BLaER1 treated with 17β-estradiol and CSF1 and Interleukin-3, amounts not matched to agents 10 nM and 100 nM (cell line): Measurements from ENCODE around the gene LRRC8A.
A peak's percentile ranks its signal among the peaks of the same experiment; 100 is the strongest.

Experiments used
- H3K27ac ChIP-seq, 11 experiments: shearing (Covaris generic); formaldehyde crosslinking; 2 replicates each; pipeline ENCODE4 v1.8.1; 2022
- H3K27me3 ChIP-seq, 11 experiments: shearing (Covaris generic); formaldehyde crosslinking; 2 replicates each; pipeline ENCODE4 v1.8.1; 2022
- H3K36me3 ChIP-seq, 11 experiments: shearing (Covaris generic); formaldehyde crosslinking; 2 replicates each; pipeline ENCODE4 v1.8.1; 2022
- H3K4me1 ChIP-seq, 10 experiments: shearing (Covaris generic); formaldehyde crosslinking; 2 replicates each; pipeline ENCODE4 v1.8.1; 2022
- H3K4me2 ChIP-seq, 11 experiments: shearing (Covaris generic); formaldehyde crosslinking; 2 replicates each; pipeline ENCODE4 v1.8.1; 2022
- H3K4me3 ChIP-seq, 10 experiments: shearing (Covaris generic); formaldehyde crosslinking; 2 replicates each; pipeline ENCODE4 v1.8.1; 2022
- H3K9ac ChIP-seq, 11 experiments: shearing (Covaris generic); formaldehyde crosslinking; 2 replicates each; pipeline ENCODE4 v1.8.1; 2022
- H3K9me3 ChIP-seq, 11 experiments: shearing (Covaris generic); formaldehyde crosslinking; replicated peaks in 1 of 11; 2 replicates each; pipeline ENCODE4 v1.8.1; 2022
- H4K20me1 ChIP-seq, 11 experiments: shearing (Covaris generic); formaldehyde crosslinking; 2 replicates each; pipeline ENCODE4 v1.8.1; 2022
- Cebpa-rat ChIP-seq, 11 experiments: shearing (Covaris generic); IDR thresholded peaks; 2 replicates each; pipeline ENCODE4 v1.8.1; 2022

LRRC8A gene

GRCh38 chr9:128893354-128893753 lies 11.4 kb downstream of the LRRC8A start:
- TF ChIP-seq Cebpa-rat (IDR thresholded peaks at IDR 0.05), result no peak
- no peak overlapping the region for H3K4me3 ChIP-seq
- H3K4me1 ChIP-seq, result peaks cover 12 to 41% (median 23%) of the 10 kb centered on the region in 10 experiments
- peaks cover 58 to 99% (median 92%) of the 10 kb centered on the region in 11 experiments for H3K36me3 ChIP-seq
- H4K20me1 ChIP-seq, result peaks cover 0 to 70% (median 44%) of the 10 kb centered on the region in 11 experiments; a peak in 18 of 22 replicates
- no peak overlapping the region; a peak in 1 of 22 replicates for H3K9ac ChIP-seq
- H3K27me3 ChIP-seq, result no peaks in the 10 kb centered on the region
- H3K4me2 ChIP-seq, result 0 out of 22 replicates have a peak overlapping the region, but pooled peaks of 1 of the 11 experiments have one; percentile 78
- H3K9me3 ChIP-seq, result no peaks in the 10 kb centered on the region
- H3K27ac ChIP-seq, result peak overlapping the region in 2 of 11 experiments; percentile 48 to 62; a peak in 2 of 22 replicates

GRCh38 chr9:128894764-128895163 lies 12.8 kb downstream of the LRRC8A start:
- no peaks in the 10 kb centered on the region for H3K27me3 ChIP-seq
- H3K9ac ChIP-seq, result no peak overlapping the region
- no peaks in the 10 kb centered on the region for H3K9me3 ChIP-seq
- TF ChIP-seq Cebpa-rat (IDR thresholded peaks at IDR 0.05), result no peak
- peaks cover 26 to 52% (median 37%) of the 10 kb centered on the region in 10 experiments for H3K4me1 ChIP-seq
- H4K20me1 ChIP-seq, result peaks cover 0 to 70% (median 36%) of the 10 kb centered on the region in 11 experiments; a peak in 16 of 22 replicates
- peaks cover 53 to 94% (median 86%) of the 10 kb centered on the region in 11 experiments for H3K36me3 ChIP-seq
- H3K27ac ChIP-seq, result no peak overlapping the region
- H3K4me3 ChIP-seq, result no peak overlapping the region
- no peak overlapping the region for H3K4me2 ChIP-seq

DNA sequence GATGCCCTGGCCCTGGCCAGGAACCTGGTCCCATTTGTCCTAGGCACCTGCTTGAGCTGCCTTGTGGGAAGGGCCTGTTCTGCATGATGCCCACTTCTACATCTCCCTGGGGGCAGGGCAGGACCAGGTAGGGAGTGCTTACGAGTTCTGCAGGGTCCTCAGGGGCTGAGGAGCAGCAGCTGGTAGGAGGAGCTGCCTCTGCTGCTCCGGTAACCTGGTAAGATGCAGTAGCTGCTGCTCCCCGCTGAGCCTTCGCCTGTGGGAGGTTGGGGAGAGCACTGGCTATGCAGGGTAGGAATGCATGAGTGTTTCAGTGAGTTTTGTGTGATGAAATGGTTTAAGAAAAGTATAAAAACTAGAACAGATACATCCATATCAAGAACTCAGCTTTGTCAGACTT lies 13.6 kb downstream of the LRRC8A start:
- no peaks in the 10 kb centered on the region for H3K9me3 ChIP-seq
- TF ChIP-seq Cebpa-rat (IDR thresholded peaks at IDR 0.05), result no peak
- no peak overlapping the region for H3K27ac ChIP-seq
- no peaks in the 10 kb centered on the region for H3K27me3 ChIP-seq
- H3K4me3 ChIP-seq, result no peak overlapping the region
- H3K4me2 ChIP-seq, result no peak overlapping the region
- peaks cover 34 to 59% (median 45%) of the 10 kb centered on the region in 10 experiments for H3K4me1 ChIP-seq
- H4K20me1 ChIP-seq, result peaks cover 0 to 71% (median 32%) of the 10 kb centered on the region in 11 experiments; a peak in 16 of 22 replicates
- H3K36me3 ChIP-seq, result peaks cover 53 to 86% (median 78%) of the 10 kb centered on the region in 11 experiments
- no peak overlapping the region for H3K9ac ChIP-seq

- Histone ChIP-seq H3K4me3 (peak overlapping the region in 3 of 10 experiments; percentile 10 to 51 (median 24); a peak in 2 of 20 replicates), H3K9me3 (no peaks in the 10 kb centered on the region), H3K9ac (peak overlapping the region in 10 of 11 experiments; percentile 12 to 66 (median 57); a peak in 15 of 22 replicates), H3K4me1 (peaks cover 39 to 65% (median 62%) of the 10 kb centered on the region in 10 experiments), H4K20me1 (peaks cover 0 to 68% (median 28%) of the 10 kb centered on the region in 11 experiments; a peak in 18 of 22 replicates), H3K36me3 (peaks cover 29 to 58% (median 51%) of the 10 kb centered on the region in 11 experiments), H3K27me3 (no peaks in the 10 kb centered on the region), H3K4me2 (peak overlapping the region; percentile 75 to 96 (median 87)), H3K27ac (peak overlapping the region in 10 of 11 experiments; percentile 8 to 85 (median 76); a peak in 19 of 22 replicates)
- TF ChIP-seq Cebpa-rat (IDR thresholded peaks at IDR 0.05), result no peak
These were observed 16.4 kb downstream of the LRRC8A start for GRCh38 chr9:128898382-128898781.

- Histone ChIP-seq H3K4me1 (peaks cover 39 to 69% (median 62%) of the 10 kb centered on the region in 10 experiments), H3K36me3 (peaks cover 27 to 51% (median 45%) of the 10 kb centered on the region in 11 experiments), H3K27ac (peak overlapping the region in 10 of 11 experiments; percentile 8 to 85 (median 76); a peak in 19 of 22 replicates), H4K20me1 (peaks cover 0 to 65% (median 27%) of the 10 kb centered on the region in 11 experiments; a peak in 15 of 22 replicates), H3K4me3 (peak overlapping the region in 4 of 10 experiments; percentile 10 to 51 (median 26); a peak in 5 of 20 replicates), H3K4me2 (peak overlapping the region; percentile 75 to 96 (median 87)), H3K27me3 (no peaks in the 10 kb centered on the region), H3K9ac (peak overlapping the region in 10 of 11 experiments; percentile 12 to 66 (median 57); a peak in 20 of 22 replicates), H3K9me3 (no peaks in the 10 kb centered on the region)
- no peak for TF ChIP-seq Cebpa-rat (IDR thresholded peaks at IDR 0.05)
These were observed 17.1 kb downstream of the LRRC8A start for GRCh38 chr9:128898845-128899565.

DNA sequence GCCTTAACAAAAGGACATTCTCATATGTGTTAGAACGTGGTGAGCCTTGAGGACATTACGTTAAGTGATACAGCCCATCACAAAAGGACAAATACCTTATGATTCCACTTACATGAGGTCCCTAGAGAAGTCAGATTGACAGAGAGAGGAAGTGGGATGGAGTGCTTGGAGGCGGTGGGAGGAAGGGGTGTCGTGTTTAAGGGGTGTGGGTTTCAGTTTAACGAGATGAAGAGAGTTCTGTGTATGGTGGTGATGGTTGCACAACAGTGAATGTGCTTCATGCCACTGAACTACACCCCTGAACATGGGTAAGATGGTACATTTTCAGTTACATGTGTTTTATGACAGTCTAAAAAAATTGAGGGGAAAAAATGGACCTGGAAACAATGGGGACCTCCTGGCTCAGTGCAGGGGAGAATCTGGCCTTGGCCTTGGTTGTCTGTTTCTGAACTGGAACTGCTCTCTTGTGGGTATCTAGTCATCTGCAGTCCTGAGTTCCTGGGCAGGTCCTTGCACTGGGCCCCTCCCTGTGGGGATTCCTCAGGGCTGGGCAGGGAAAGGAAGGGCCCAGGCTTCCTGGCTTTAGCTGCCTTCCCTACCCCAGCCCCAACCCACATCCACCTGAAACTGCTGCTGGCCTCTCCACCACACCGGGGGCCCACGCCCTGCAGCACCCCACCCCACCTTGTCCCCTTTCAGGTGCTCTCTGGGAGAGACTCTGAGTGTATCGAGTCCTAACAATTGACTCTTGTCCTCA lies 17.8 kb downstream of the LRRC8A start:
- H3K27me3 ChIP-seq, result no peaks in the 10 kb centered on the region
- H4K20me1 ChIP-seq, result peaks cover 0 to 65% (median 27%) of the 10 kb centered on the region in 11 experiments; a peak in 15 of 22 replicates
- peak overlapping the region in 3 of 10 experiments; percentile 10 to 51 (median 24); a peak in 4 of 20 replicates for H3K4me3 ChIP-seq
- H3K4me2 ChIP-seq, result peak overlapping the region; percentile 75 to 96 (median 87)
- H3K9ac ChIP-seq, result peak overlapping the region in 10 of 11 experiments; percentile 12 to 66 (median 57); a peak in 19 of 22 replicates
- peak in 4 of 11 experiments; percentile 22 to 66 (median 42); a peak in 3 of 22 replicates for TF ChIP-seq Cebpa-rat (IDR thresholded peaks at IDR 0.05)
- peaks cover 39 to 71% (median 64%) of the 10 kb centered on the region in 10 experiments for H3K4me1 ChIP-seq
- H3K36me3 ChIP-seq, result peaks cover 27 to 45% (median 41%) of the 10 kb centered on the region in 11 experiments
- H3K9me3 ChIP-seq, result no peaks in the 10 kb centered on the region
- H3K27ac ChIP-seq, result peak overlapping the region in 9 of 11 experiments; percentile 51 to 85 (median 76); a peak in 19 of 22 replicates

DNA sequence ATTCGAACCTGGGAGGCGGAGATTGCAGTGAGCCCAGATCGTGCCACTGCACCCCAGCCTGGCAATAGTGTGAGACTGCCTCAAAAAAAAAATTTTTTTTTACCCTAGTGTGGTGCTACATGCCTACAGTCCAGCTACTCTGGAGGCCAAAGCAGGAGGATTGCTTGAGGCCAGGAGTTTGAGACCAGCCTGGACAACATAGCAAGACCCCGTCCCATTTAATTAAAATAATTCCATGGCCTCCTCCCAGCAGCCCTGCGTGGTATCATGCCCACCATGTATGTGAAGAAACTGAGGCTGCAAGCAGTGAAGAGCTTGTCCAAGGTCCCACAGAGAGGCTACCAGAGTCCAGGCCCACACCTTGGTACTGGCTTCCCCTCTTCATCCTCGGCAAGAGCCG lies 19.4 kb downstream of the LRRC8A start:
- H3K4me1 ChIP-seq, result peaks cover 39 to 71% (median 65%) of the 10 kb centered on the region in 10 experiments
- H3K36me3 ChIP-seq, result peaks cover 13 to 37% (median 25%) of the 10 kb centered on the region in 11 experiments; a peak in 21 of 22 replicates
- no peaks in the 10 kb centered on the region for H3K27me3 ChIP-seq
- peak overlapping the region in 10 of 11 experiments; percentile 67 to 90 (median 84); a peak in 19 of 22 replicates for H3K4me2 ChIP-seq
- no peak for TF ChIP-seq Cebpa-rat (IDR thresholded peaks at IDR 0.05)
- H4K20me1 ChIP-seq, result peaks cover 0 to 58% (median 19%) of the 10 kb centered on the region in 11 experiments; a peak in 14 of 22 replicates
- H3K27ac ChIP-seq, result peak overlapping the region in 9 of 11 experiments; percentile 42 to 85 (median 76); a peak in 17 of 22 replicates
- no peaks in the 10 kb centered on the region for H3K9me3 ChIP-seq
- H3K9ac ChIP-seq, result peak overlapping the region in 10 of 11 experiments; percentile 39 to 73 (median 62); a peak in 11 of 22 replicates
- no peak overlapping the region for H3K4me3 ChIP-seq

DNA sequence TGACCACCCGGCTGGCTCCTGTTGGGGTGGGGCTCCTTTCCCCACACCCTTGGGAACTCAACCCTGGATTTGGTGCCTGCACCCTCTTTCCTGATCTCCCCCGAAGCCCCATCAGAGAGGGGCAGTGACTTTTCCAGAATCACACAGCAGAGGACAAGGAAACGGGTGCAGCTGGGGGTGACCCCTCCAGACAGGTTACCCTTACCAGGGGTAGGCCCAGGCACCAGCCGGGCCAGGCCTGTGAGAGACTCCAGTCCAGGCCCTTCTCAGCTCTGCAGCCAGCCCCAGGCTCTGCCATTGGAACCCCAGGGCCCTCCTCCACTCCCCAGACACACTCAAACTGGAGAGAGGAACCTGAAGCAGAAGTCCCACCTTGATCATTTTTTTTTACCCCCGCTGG lies 19.9 kb downstream of the LRRC8A start:
- no peaks in the 10 kb centered on the region for H3K9me3 ChIP-seq
- peaks cover 0 to 56% (median 21%) of the 10 kb centered on the region in 11 experiments; a peak in 14 of 22 replicates for H4K20me1 ChIP-seq
- H3K4me1 ChIP-seq, result peaks cover 39 to 71% (median 65%) of the 10 kb centered on the region in 10 experiments
- H3K27ac ChIP-seq, result peak overlapping the region in 9 of 11 experiments; percentile 42 to 85 (median 71); a peak in 17 of 22 replicates
- peak overlapping the region; percentile 67 to 90 (median 83) for H3K4me2 ChIP-seq
- peak overlapping the region in 10 of 11 experiments; percentile 39 to 73 (median 62); a peak in 20 of 22 replicates for H3K9ac ChIP-seq
- peaks cover 13 to 37% (median 25%) of the 10 kb centered on the region in 11 experiments for H3K36me3 ChIP-seq
- H3K4me3 ChIP-seq, result no peak overlapping the region
- no peaks in the 10 kb centered on the region for H3K27me3 ChIP-seq
- TF ChIP-seq Cebpa-rat (IDR thresholded peaks at IDR 0.05), result no peak
